Measurements from ENCODE around the gene MAEA. TPM values are rescaled to one million over a fixed set of nuclear protein-coding genes. Genes with fewer than 3 reads are reported as not detected.

The MAEA gene
- total and polyA plus RNA-seq, 2 experiments from 2014 or later: 49.8 to 99.0 TPM

DNA sequence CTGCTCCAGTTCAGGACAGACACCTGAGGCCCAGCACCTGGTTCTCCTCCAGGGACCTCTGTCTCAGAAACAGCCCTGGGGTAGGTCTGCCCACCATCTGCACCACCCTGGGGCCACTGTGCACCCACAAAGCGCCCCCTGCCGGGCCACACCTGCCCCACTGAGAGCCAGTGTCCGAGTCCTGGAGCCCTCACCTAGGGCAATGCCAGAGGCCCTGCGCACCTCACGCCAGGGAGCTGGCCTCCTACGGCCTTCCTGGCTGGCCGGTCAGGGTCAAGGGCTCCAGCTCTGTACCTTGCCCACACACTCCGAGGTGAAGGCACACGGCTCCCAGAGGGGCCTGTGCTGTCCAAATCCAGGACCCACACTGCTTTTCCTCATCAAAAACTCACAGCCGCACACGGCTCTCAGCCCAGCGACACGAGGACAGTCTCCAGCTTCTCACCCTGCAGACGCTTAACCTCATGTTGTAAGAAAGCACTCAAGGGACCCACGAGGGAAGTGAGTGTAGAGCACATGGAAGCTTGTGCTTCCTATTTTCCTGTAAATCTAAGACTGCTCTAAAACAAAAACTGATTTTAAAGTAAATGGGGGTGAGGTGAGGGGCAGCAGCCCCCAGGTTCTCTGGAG, 46.1 kb upstream of the MAEA start:
- Histone ChIP-seq H3K4me1 (ENCODE audit: insufficient read depth) (peaks cover 4% of the 10 kb centered on the region; the same call in 1 of the 2 replicates), H3F3A (replicated peaks; ENCODE audit: low read depth) (no peaks in the 10 kb centered on the region), H3K4me3 (no peak overlapping the region), H3K4me2 (no peak overlapping the region), H3K27me3 (ENCODE audit: insufficient read depth) (no peaks in the 10 kb centered on the region), H2AFZ (no peak overlapping the region), H3K9me2 (ENCODE audit: insufficient read depth) (no peaks in the 10 kb centered on the region), H4K20me1 (replicated peaks; ENCODE audit: insufficient read depth) (peaks cover 16% of the 10 kb centered on the region), H3K27ac (ENCODE audit: low read depth) (no peak overlapping the region), H3K36me3 (ENCODE audit: insufficient read depth) (no peaks in the 10 kb centered on the region), H3K79me2 (replicated peaks; ENCODE audit: insufficient read depth) (peaks cover 75% of the 10 kb centered on the region)
- DNase-seq (ENCODE audit: low spot score): no peak
- Mint-ChIP-seq H3K4me1 (peaks cover 11% of the 10 kb centered on the region), H3K4me3 (no peak overlapping the region), H3K27me3 (ENCODE audit: insufficient read depth, low read depth, poor library complexity) (peaks cover 6% of the 10 kb centered on the region), H3K27ac (no peak overlapping the region), H3K36me3 (ENCODE audit: low read depth) (peaks cover 14% of the 10 kb centered on the region), H3K9me3 (no peaks in the 10 kb centered on the region)
- no peak for ATAC-seq
- TF ChIP-seq, protein P1, sequence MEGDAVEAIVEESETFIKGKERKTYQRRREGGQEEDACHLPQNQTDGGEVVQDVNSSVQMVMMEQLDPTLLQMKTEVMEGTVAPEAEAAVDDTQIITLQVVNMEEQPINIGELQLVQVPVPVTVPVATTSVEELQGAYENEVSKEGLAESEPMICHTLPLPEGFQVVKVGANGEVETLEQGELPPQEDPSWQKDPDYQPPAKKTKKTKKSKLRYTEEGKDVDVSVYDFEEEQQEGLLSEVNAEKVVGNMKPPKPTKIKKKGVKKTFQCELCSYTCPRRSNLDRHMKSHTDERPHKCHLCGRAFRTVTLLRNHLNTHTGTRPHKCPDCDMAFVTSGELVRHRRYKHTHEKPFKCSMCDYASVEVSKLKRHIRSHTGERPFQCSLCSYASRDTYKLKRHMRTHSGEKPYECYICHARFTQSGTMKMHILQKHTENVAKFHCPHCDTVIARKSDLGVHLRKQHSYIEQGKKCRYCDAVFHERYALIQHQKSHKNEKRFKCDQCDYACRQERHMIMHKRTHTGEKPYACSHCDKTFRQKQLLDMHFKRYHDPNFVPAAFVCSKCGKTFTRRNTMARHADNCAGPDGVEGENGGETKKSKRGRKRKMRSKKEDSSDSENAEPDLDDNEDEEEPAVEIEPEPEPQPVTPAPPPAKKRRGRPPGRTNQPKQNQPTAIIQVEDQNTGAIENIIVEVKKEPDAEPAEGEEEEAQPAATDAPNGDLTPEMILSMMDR (conservative IDR thresholded peaks at IDR 0.05; ENCODE audit: low read depth in 2 of 2): peak in 1 of 2 experiments; percentile 12; a peak in 1 of 4 replicates
- TF ChIP-seq, protein P2, sequence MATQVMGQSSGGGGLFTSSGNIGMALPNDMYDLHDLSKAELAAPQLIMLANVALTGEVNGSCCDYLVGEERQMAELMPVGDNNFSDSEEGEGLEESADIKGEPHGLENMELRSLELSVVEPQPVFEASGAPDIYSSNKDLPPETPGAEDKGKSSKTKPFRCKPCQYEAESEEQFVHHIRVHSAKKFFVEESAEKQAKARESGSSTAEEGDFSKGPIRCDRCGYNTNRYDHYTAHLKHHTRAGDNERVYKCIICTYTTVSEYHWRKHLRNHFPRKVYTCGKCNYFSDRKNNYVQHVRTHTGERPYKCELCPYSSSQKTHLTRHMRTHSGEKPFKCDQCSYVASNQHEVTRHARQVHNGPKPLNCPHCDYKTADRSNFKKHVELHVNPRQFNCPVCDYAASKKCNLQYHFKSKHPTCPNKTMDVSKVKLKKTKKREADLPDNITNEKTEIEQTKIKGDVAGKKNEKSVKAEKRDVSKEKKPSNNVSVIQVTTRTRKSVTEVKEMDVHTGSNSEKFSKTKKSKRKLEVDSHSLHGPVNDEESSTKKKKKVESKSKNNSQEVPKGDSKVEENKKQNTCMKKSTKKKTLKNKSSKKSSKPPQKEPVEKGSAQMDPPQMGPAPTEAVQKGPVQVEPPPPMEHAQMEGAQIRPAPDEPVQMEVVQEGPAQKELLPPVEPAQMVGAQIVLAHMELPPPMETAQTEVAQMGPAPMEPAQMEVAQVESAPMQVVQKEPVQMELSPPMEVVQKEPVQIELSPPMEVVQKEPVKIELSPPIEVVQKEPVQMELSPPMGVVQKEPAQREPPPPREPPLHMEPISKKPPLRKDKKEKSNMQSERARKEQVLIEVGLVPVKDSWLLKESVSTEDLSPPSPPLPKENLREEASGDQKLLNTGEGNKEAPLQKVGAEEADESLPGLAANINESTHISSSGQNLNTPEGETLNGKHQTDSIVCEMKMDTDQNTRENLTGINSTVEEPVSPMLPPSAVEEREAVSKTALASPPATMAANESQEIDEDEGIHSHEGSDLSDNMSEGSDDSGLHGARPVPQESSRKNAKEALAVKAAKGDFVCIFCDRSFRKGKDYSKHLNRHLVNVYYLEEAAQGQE (IDR thresholded peaks at IDR 0.05; ENCODE audit: unreplicated experiment): no peak

DNA sequence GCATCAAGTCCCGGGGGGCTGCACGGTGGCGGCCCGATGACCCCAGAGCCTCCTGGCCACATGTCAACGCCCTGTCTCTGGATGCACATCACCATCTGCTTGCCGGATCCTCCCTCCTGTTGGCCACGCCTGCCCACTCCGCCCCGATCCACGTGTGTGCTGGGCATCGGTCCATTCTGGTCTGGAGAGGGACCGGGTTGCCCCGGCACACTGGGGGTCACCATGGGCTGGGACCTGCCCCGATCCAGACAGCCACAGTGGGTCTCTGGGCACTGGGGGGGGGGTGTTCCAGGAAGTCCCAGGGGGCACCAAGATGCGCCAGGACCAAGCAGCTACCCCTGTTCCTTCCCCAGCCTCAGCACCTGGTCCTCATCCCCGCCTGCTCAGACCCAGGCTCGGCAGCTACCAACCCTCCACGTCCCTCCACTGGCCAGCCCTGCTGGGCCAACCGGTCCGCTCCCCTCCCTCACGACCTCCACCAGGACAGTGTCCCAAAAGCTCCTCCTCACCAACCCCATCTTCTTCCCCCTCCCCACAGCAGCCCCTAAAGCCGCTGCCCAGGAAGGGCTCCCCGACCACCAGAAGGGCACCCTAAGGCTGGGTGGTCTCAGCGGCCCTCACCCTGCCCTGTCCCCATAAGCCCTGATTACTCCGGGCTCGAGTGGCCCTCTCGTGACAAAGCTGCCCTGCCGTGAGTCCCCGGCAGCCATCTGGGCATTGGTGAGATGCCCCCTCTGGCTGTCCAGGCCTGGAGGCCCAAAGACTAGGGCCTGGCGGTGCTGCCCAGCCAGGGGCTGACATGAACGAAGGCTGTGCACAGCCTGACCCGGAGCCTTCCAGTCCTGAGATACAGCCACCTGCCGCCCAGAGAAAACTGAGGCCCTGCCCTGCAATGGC, 45.4 kb upstream of the MAEA start:
- DNase-seq (ENCODE audit: low spot score) (no peak), ATAC-seq (no peak)
- no peaks in the 10 kb centered on the region for H3K9me2 ChIP-seq (ENCODE audit: insufficient read depth)
- H3K36me3 ChIP-seq (ENCODE audit: insufficient read depth): no peaks in the 10 kb centered on the region
- peaks cover 4% of the 10 kb centered on the region for H3K27me3 Mint-ChIP-seq (ENCODE audit: insufficient read depth, low read depth, poor library complexity)
- no peaks in the 10 kb centered on the region for H3K9me3 Mint-ChIP-seq
- H3F3A ChIP-seq (replicated peaks; ENCODE audit: low read depth): no peaks in the 10 kb centered on the region
- H3K27ac Mint-ChIP-seq: 0 out of 2 replicates have a peak overlapping the region, but pooled peaks have one; percentile 40
- peaks cover 10% of the 10 kb centered on the region for H4K20me1 ChIP-seq (replicated peaks; ENCODE audit: insufficient read depth)
- H3K27me3 ChIP-seq (ENCODE audit: insufficient read depth): no peaks in the 10 kb centered on the region
- no peak overlapping the region for H3K4me3 ChIP-seq
- H3K4me2 ChIP-seq: no peak overlapping the region
- no peak overlapping the region for H3K27ac ChIP-seq (ENCODE audit: low read depth)
- H3K4me3 Mint-ChIP-seq: 0 out of 3 replicates have a peak overlapping the region, but pooled peaks have one; percentile 23
- peaks cover 11% of the 10 kb centered on the region for H3K4me1 Mint-ChIP-seq
- H3K36me3 Mint-ChIP-seq (ENCODE audit: low read depth): peaks cover 9% of the 10 kb centered on the region
- peaks cover 70% of the 10 kb centered on the region for H3K79me2 ChIP-seq (replicated peaks; ENCODE audit: insufficient read depth)
- TF ChIP-seq STAT1 (IDR thresholded peaks at IDR 0.05; ENCODE audit: unreplicated experiment): no peak
- TF ChIP-seq, protein P3, sequence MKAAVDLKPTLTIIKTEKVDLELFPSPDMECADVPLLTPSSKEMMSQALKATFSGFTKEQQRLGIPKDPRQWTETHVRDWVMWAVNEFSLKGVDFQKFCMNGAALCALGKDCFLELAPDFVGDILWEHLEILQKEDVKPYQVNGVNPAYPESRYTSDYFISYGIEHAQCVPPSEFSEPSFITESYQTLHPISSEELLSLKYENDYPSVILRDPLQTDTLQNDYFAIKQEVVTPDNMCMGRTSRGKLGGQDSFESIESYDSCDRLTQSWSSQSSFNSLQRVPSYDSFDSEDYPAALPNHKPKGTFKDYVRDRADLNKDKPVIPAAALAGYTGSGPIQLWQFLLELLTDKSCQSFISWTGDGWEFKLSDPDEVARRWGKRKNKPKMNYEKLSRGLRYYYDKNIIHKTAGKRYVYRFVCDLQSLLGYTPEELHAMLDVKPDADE (IDR thresholded peaks at IDR 0.05): no peak
- TF ChIP-seq, protein P2 (IDR thresholded peaks at IDR 0.05; ENCODE audit: unreplicated experiment): no peak
- TF ChIP-seq JUNB (IDR thresholded peaks at IDR 0.05; ENCODE audit: unreplicated experiment): no peak
- no peak overlapping the region for H2AFZ ChIP-seq
- peaks cover 4% of the 10 kb centered on the region; the same call in 1 of the 2 replicates for H3K4me1 ChIP-seq (ENCODE audit: insufficient read depth)
